ENCODE data around the gene B3GLCT.

- TF ChIP-seq CTCF (conservative IDR thresholded peaks at IDR 0.05; ENCODE audit: low read depth in 2 of 2) (no peak), POLR2AphosphoS5 (IDR thresholded peaks at IDR 0.05; ENCODE audit: low read depth) (no peak), EZH2phosphoT487 (IDR thresholded peaks at IDR 0.05; ENCODE audit: unreplicated experiment) (no peak), CREB1 (CRISPR knock-in tag; IDR thresholded peaks at IDR 0.05; ENCODE audit: low read depth) (no peak), ETS1 (IDR thresholded peaks at IDR 0.05) (no peak), EZH2 (IDR thresholded peaks at IDR 0.05; ENCODE audit: low read depth, unreplicated experiment) (no peak), REST (IDR thresholded peaks at IDR 0.05; ENCODE audit: unreplicated experiment) (no peak), STAT1 (IDR thresholded peaks at IDR 0.05; ENCODE audit: unreplicated experiment) (no peak), ZNF114 (CRISPR knock-in tag; IDR thresholded peaks at IDR 0.05) (no peak), NANOG (IDR thresholded peaks at IDR 0.05; ENCODE audit: borderline replicate concordance) (no peak), ZNF331 (CRISPR knock-in tag; IDR thresholded peaks at IDR 0.05; ENCODE audit: low read depth) (no peak), JUNB (IDR thresholded peaks at IDR 0.05; ENCODE audit: unreplicated experiment) (no peak)
These were observed 101.3 kb downstream of the B3GLCT start for GRCh38 chr13:31301119-31301518.
